A673 (cell line): ENCODE data around the gene PRKCH. TPM values are rescaled to one million over a fixed set of nuclear protein-coding genes. Genes with fewer than 3 reads are reported as not detected.

ENCODE experiments used
- BruUV-seq: library from RNA; stranded (reverse); fragments of 400-500 nt; replicated peaks from 2 replicates; lab custom pipeline; 2021; lab: Mats Ljungman, UMichigan
- CTCF ChIA-PET: fragments of 300-600 bp; sonication (Branson Sonifier 250); formaldehyde crosslinking; loops from one replicate; lab custom pipeline; 2022; ENCODE audit warnings: antibody characterized with exemption; lab: Charles Lee
- POLR2A ChIA-PET: fragments of 300-600 bp; sonication (Branson Sonifier 250); formaldehyde crosslinking; loops from one replicate; lab custom pipeline; 2022; ENCODE audit warnings: antibody characterized with exemption; ENCODE audit not compliant: low non-redundant PET; lab: Charles Lee
- DNase-seq: peaks from one replicate; pipeline ENCODE4 v3.0.0-alpha.2; 2015; ENCODE audit warnings: low spot score
- H3K27ac ChIP-seq: fragments of 200-600 bp; sonication (generic); 2 replicates; pipeline ENCODE4 v1.5.1; 2016; ENCODE audit warnings: mixed run types, low read depth, mild to moderate bottlenecking, mixed read lengths, antibody characterized with exemption, low read length; ENCODE audit not compliant: poor library complexity, severe bottlenecking
- H3K27me3 ChIP-seq: fragments of 200-600 bp; sonication (generic); replicated peaks from 2 replicates; pipeline ENCODE4 v1.6.1; 2017; ENCODE audit warnings: mixed run types, low read depth, mild to moderate bottlenecking, mixed read lengths, antibody characterized with exemption, low read length; ENCODE audit not compliant: insufficient read depth, poor library complexity
- H3K36me3 ChIP-seq: fragments of 200-600 bp; sonication (generic); 2 replicates; pipeline ENCODE4 v1.6.1; 2016; ENCODE audit warnings: mixed run types, mild to moderate bottlenecking, mixed read lengths, antibody characterized with exemption, low read length; ENCODE audit not compliant: insufficient read depth, poor library complexity, severe bottlenecking
- H3K4me1 ChIP-seq: fragments of 200-600 bp; sonication (generic); 2 replicates; pipeline ENCODE4 v1.6.1; 2017; ENCODE audit warnings: mixed run types, mild to moderate bottlenecking, mixed read lengths, antibody characterized with exemption, low read length; ENCODE audit not compliant: insufficient read depth, poor library complexity, severe bottlenecking
- H3K4me3 ChIP-seq: fragments of 200-600 bp; sonication (generic); 2 replicates; pipeline ENCODE4 v1.5.1; 2016; ENCODE audit warnings: low read depth, mixed run types, mild to moderate bottlenecking, mixed read lengths, low read length; ENCODE audit not compliant: poor library complexity, severe bottlenecking
- H3K9me3 ChIP-seq: fragments of 200-600 bp; sonication (generic); 2 replicates; pipeline ENCODE4 v1.6.1; 2016; ENCODE audit warnings: mixed run types, low read depth, mild to moderate bottlenecking, mixed read lengths, antibody characterized with exemption, low read length; ENCODE audit not compliant: poor library complexity, severe bottlenecking
- EZH2 ChIP-seq: fragments of 200-600 bp; sonication (generic); IDR thresholded peaks from 2 replicates; pipeline ENCODE4 v1.6.1; 2017; ENCODE audit warnings: borderline replicate concordance, low read depth, mild to moderate bottlenecking, mixed read lengths, antibody characterized with exemption, low read length; ENCODE audit not compliant: poor library complexity, severe bottlenecking
- intact Hi-C: fragments of 100-400 bp; cut with micrococcal nuclease; formaldehyde crosslinking; loops from one replicate; pipeline ENCODE4 v1.10.0; 2022; ENCODE audit not compliant: unreplicated experiment
- total RNA-seq: library from RNA; stranded (reverse); gene quantifications from 2 replicates; pipeline ENCODE4 v1.2.3, GENCODE V29; 2021
- TF ChIP-seq, protein P1 (sequence below): fragments of 300-800, 200-600 bp; sonication (generic); conservative IDR thresholded peaks from 2 replicates; pipeline ENCODE4 v1.5.1; 2017; ENCODE audit warnings: low read depth, mild to moderate bottlenecking, antibody characterized with exemption, low read length, moderate library complexity, mixed read lengths

Gene PRKCH
- total RNA-seq, 1 experiment from 2014 or later, result 1.8 TPM

DNA sequence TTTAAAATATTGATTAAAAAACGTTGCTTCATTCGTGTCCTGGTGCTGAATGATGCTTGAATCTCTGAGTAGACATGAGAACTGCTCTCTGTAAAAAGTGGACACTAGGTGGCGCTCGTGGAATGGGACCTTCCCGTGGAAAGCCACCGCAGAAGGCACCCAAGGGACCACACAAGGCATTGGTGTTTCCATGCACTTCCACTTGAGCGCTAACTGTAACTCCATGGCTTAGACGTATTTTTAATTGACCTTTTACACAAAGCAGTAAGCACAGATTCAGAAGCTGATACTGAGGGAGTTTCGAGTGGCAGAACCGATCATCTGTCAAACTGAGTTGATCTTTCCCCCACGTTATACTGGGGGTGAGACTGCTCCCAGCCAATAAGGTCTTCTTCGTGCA lies 135.3 kb downstream of the PRKCH start:
- H3K4me3 ChIP-seq, result no peak overlapping the region
- CTCF ChIA-PET, result no interaction called here
- H3K36me3 ChIP-seq, result no peaks in the 10 kb centered on the region
- H3K9me3 ChIP-seq, result no peaks in the 10 kb centered on the region
- TF ChIP-seq, protein P1, sequence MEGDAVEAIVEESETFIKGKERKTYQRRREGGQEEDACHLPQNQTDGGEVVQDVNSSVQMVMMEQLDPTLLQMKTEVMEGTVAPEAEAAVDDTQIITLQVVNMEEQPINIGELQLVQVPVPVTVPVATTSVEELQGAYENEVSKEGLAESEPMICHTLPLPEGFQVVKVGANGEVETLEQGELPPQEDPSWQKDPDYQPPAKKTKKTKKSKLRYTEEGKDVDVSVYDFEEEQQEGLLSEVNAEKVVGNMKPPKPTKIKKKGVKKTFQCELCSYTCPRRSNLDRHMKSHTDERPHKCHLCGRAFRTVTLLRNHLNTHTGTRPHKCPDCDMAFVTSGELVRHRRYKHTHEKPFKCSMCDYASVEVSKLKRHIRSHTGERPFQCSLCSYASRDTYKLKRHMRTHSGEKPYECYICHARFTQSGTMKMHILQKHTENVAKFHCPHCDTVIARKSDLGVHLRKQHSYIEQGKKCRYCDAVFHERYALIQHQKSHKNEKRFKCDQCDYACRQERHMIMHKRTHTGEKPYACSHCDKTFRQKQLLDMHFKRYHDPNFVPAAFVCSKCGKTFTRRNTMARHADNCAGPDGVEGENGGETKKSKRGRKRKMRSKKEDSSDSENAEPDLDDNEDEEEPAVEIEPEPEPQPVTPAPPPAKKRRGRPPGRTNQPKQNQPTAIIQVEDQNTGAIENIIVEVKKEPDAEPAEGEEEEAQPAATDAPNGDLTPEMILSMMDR, result peak; percentile 93
- TF ChIP-seq EZH2, result no peak
- intact Hi-C loops, result loop anchor here (5.0 kb wide), 2 partner anchors 139 to 159 kb away; no protein-coding TSS in a partner anchor
- POLR2A ChIA-PET, result no interaction called here
- peak; percentile 88 for DNase-seq
- peaks cover 7% of the 10 kb centered on the region for H3K4me1 ChIP-seq
- no peak overlapping the region for H3K27ac ChIP-seq
- H3K27me3 ChIP-seq, result no peaks in the 10 kb centered on the region
- BruUV-seq, result no TSS peak

DNA sequence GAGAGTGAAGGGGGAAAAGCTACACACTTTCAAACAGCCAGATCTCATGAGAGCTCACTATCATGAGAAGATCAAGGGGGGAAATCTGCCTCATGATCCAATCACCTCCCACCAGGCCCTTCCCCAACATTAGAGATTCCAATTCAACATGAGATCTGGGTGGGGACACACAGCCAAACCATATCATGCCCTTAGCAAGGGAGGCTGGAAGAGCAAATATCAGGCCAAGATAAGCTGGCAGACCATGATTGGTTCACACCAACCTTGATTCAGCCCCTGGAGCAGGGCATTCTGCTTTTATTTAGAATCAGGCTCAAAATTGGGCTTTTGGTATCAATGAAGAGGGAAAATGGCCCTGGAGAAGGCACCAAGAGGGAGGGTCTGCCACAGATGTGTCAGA lies 137.4 kb downstream of the PRKCH start:
- Histone ChIP-seq H3K4me3 (no peak overlapping the region), H3K36me3 (no peaks in the 10 kb centered on the region), H3K27me3 (no peaks in the 10 kb centered on the region), H3K27ac (no peak overlapping the region), H3K4me1 (peaks cover 14% of the 10 kb centered on the region), H3K9me3 (no peaks in the 10 kb centered on the region)
- TF ChIP-seq EZH2, result no peak
- TF ChIP-seq, protein P1, result no peak
- no TSS peak for BruUV-seq
- POLR2A ChIA-PET, result no interaction called here
- DNase-seq, result no peak
- intact Hi-C loops, result loop anchor here (5.0 kb wide), 2 partner anchors 141 to 161 kb away; no protein-coding TSS in a partner anchor
- CTCF ChIA-PET, result no interaction called here

DNA sequence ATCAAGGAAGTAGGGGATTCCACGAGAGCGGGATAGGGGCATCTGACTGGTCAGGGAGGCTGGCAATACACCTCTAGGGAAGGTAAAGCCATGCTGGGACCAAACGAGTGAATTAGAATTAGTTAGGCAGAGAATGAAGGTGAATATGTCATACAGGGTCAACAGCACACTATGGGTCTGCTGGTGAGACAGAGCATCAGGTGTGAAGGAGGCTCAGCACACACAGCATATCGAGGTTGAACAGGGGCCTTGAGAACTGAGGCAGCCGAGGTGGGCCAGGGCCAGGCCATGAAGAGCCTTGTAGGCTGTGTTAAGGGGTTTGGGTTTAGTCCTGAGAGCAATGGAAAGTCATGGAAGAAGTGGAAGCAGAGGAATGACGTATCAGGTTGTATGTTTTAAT lies 137.8 kb downstream of the PRKCH start:
- ChIA-PET POLR2A (no interaction called here), CTCF (no interaction called here)
- intact Hi-C loops, result loop anchor here (5.0 kb wide), 2 partner anchors 142 to 162 kb away; no protein-coding TSS in a partner anchor

More for the DNA sequence above, 137.8 kb downstream of the PRKCH start:
- DNase-seq, result no peak
- no peaks in the 10 kb centered on the region for H3K9me3 ChIP-seq
- no peak overlapping the region for H3K4me3 ChIP-seq
- TF ChIP-seq, protein P1, result no peak
- TF ChIP-seq EZH2, result no peak
- H3K4me1 ChIP-seq, result peaks cover 14% of the 10 kb centered on the region
- H3K27me3 ChIP-seq, result no peaks in the 10 kb centered on the region
- BruUV-seq, result no TSS peak
- no peak overlapping the region for H3K27ac ChIP-seq
- H3K36me3 ChIP-seq, result no peaks in the 10 kb centered on the region
